Measurements from ENCODE around the gene MYOT.

GRCh38 chr5:137838976-137839375 lies 28.7 kb upstream of the MYOT start:
- TF ChIP-seq, protein P1, sequence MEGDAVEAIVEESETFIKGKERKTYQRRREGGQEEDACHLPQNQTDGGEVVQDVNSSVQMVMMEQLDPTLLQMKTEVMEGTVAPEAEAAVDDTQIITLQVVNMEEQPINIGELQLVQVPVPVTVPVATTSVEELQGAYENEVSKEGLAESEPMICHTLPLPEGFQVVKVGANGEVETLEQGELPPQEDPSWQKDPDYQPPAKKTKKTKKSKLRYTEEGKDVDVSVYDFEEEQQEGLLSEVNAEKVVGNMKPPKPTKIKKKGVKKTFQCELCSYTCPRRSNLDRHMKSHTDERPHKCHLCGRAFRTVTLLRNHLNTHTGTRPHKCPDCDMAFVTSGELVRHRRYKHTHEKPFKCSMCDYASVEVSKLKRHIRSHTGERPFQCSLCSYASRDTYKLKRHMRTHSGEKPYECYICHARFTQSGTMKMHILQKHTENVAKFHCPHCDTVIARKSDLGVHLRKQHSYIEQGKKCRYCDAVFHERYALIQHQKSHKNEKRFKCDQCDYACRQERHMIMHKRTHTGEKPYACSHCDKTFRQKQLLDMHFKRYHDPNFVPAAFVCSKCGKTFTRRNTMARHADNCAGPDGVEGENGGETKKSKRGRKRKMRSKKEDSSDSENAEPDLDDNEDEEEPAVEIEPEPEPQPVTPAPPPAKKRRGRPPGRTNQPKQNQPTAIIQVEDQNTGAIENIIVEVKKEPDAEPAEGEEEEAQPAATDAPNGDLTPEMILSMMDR (IDR thresholded peaks at IDR 0.05), result no peak
- TF ChIP-seq POLR2A (IDR thresholded peaks at IDR 0.05) (no peak), POLR2AphosphoS5 (IDR thresholded peaks at IDR 0.05) (no peak), EP300 (IDR thresholded peaks at IDR 0.05) (no peak)
